GM12865 (cell line): ENCODE results near the gene SLC15A5.

Experiments
- DNase-seq: peaks from one replicate; pipeline ENCODE4 v3.0.0; 2010; ENCODE audit warnings: low read depth
- H3K4me3 ChIP-seq: 2 replicates; pipeline ENCODE4 v1.5.1; 2011; ENCODE audit warnings: mild to moderate bottlenecking, low read depth, low read length, control low read depth
- CTCF ChIP-seq: IDR thresholded peaks from 2 replicates; pipeline ENCODE4 v1.5.1; 2011; ENCODE audit warnings: low read length, control low read depth, low read depth, inconsistent platforms; ENCODE audit not compliant: insufficient read depth; ENCODE audit errors: missing control alignments

The SLC15A5 gene

GRCh38 chr12:16277585-16277984 lies at the start of gene SLC15A5:
Gene SLC15A5, minus strand, starts transcription at chr12:16277685. Its CDS starts 0 bp downstream, at chr12:16277685.
- TF ChIP-seq CTCF: no peak
- DNase-seq: no peak
- H3K4me3 ChIP-seq: no peak within 1 kb of the TSS

- TF ChIP-seq CTCF: no peak
- DNase-seq: no peak
- no peak overlapping the region for H3K4me3 ChIP-seq
These were observed 47.9 kb upstream of the SLC15A5 start for GRCh38 chr12:16325426-16325825.

DNA sequence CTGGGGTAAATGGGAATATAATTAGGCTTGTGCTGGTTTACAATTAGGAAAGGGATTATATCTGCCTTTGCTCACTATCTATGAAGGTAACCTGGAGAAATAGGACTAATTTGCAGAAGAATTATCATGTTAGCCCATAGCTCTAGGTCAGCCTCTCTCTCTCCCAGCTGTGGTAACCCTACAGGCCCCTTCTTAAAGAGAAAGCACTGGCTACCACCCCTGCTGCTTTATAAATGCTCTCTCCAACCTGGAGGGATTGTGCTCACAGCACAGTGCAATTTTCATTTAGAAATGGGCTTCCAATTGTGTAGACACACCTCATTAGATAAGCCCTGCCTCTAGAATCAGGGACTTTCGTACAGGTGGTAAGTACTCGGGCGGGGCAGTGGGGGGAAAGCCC lies 47.3 kb upstream of the SLC15A5 start:
- TF ChIP-seq CTCF: no peak

GRCh38 chr12:16324272-16324671 lies 46.8 kb upstream of the SLC15A5 start:
- DNase-seq: no peak
- no peak overlapping the region for H3K4me3 ChIP-seq
- TF ChIP-seq CTCF: no peak

More for the DNA sequence above, 47.3 kb upstream of the SLC15A5 start:
- no peak overlapping the region for H3K4me3 ChIP-seq
- DNase-seq: no peak

- TF ChIP-seq CTCF: no peak
- H3K4me3 ChIP-seq: no peak overlapping the region
- no peak for DNase-seq
These were observed 46.2 kb upstream of the SLC15A5 start for GRCh38 chr12:16323638-16324037.

DNA sequence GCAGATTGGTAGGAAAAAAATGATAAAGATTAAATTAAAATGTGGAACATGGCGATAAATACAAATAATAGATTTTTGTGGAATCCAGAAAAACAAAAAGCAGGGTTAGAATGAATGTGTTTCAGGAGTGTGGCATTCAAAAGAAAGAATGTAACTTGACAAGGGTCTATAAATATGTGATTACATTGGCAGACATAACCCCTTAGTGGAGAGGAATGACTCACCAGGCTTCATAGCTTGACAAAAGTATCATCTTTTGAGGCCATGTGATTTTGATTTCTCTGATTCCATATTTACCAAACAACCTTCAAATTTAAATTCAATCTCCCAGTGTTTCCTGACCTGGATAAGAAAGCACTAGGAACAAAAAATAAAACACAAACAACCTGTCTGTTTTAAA lies 45.5 kb upstream of the SLC15A5 start:
- H3K4me3 ChIP-seq: no peak overlapping the region
- no peak for DNase-seq
- TF ChIP-seq CTCF: no peak

DNA sequence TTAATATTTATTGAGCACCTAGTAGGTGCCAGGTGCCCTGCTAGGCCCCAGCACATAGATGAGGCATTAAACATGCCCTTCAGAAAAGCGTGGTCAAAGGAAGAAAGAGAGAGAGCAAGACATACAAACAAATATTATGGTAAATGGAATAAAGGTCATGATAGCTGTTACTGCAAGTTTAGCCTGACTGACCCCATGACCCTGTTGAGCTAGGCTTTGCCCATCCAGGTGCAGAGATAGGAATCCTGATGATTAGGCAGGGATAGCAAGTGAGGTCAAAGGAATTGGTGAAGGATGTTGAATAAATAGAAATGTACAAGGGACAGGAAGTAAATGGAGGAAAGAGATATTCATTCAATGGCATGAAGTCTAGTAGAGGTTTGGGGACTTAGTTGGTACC lies 33.4 kb upstream of the SLC15A5 start:
- no peak overlapping the region for H3K4me3 ChIP-seq
- no peak for TF ChIP-seq CTCF
- no peak for DNase-seq
